Kidney epithelial cell (primary cell): ENCODE results near the gene CD46. TPM values are rescaled to one million over a fixed set of nuclear protein-coding genes. Genes with fewer than 3 reads are reported as not detected.

Experiments used
- DNase-seq: peaks from one replicate; pipeline ENCODE4 v3.0.0-alpha.2; 2010; ENCODE audit warnings: low read depth
- H3K27me3 ChIP-seq: 2 replicates; pipeline ENCODE4 v1.6.0; 2011; ENCODE audit warnings: low read length; ENCODE audit not compliant: control insufficient read depth, insufficient read depth
- H3K36me3 ChIP-seq: 2 replicates; pipeline ENCODE4 v1.5.1; 2011; ENCODE audit warnings: low read length; ENCODE audit not compliant: control insufficient read depth, insufficient read depth
- H3K4me3 ChIP-seq: 2 replicates; pipeline ENCODE4 v1.5.1; 2011; ENCODE audit warnings: low read depth, mild to moderate bottlenecking, control low read depth, low read length
- total RNA-seq: library from RNA; depleted of rRNA; stranded (reverse); fragments of >200 nt; gene quantifications from 2 replicates; pipeline ENCODE4 v1.2.3, GENCODE V29; 2015
- TF ChIP-seq, protein P1 (sequence below): IDR thresholded peaks from 2 replicates; pipeline ENCODE4 v1.5.1; 2011; ENCODE audit warnings: mild to moderate bottlenecking, moderate library complexity, low read length, control low read depth, inconsistent platforms; ENCODE audit not compliant: insufficient read depth, poor library complexity, severe bottlenecking

CD46 gene
- total RNA-seq, 1 donor from 2014 or later: 138 TPM

DNA sequence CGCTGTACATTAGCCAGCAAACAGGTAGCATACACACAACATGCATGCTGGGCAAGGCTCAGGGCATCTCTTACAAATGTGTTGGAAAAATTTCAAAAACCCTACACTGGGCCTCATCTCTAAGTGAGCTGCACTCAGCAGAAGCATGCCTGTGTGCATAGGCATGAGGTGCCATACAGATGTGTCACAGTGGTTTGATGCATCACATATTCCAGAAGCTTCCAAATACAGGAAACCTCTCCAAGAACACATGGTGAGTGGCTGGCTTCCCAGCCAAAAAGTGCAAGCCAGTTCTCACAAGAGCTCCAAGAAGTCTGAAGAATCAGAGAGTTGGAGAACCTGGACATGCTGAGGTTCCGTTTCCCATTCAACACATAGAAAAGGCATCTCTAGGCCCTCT lies 58.3 kb downstream of the CD46 start:
- no peak for DNase-seq
- H3K27me3 ChIP-seq: no peaks in the 10 kb centered on the region

DNA sequence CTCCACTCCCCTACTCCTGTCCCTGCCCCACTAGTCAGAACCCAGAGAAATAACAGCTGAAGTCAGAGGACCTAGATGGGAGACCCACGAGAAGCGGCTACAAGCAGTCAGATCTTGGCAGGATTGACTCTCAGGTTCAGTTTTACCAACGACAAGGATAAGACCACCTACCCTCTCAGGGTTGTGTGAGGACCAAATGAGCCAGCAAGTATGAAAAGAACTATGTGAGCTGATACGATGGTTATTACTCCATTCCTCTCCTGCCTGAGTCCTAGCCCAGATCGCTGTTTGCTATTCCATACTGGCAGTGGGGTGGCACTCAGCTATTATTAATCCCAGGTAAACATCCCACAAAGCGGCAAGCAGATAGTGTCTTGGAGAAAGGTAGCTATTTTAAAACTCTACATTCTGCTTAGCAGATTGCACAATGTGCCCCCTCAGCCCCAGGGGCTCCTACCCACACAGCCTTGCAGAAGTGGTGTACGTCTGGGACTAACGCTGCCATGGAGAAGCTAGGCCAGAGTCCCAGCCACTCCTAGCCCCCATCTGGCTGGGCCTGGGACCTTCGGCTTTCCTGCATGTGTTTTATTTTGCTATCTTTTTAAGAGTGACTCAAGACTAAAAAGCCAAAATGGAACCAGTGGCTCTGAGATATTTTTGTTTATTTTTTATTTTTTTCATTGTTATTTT lies 58.9 kb downstream of the CD46 start:
- H3K4me3 ChIP-seq: no peak overlapping the region

More for the DNA sequence above, 58.3 kb downstream of the CD46 start:
- TF ChIP-seq, protein P1, sequence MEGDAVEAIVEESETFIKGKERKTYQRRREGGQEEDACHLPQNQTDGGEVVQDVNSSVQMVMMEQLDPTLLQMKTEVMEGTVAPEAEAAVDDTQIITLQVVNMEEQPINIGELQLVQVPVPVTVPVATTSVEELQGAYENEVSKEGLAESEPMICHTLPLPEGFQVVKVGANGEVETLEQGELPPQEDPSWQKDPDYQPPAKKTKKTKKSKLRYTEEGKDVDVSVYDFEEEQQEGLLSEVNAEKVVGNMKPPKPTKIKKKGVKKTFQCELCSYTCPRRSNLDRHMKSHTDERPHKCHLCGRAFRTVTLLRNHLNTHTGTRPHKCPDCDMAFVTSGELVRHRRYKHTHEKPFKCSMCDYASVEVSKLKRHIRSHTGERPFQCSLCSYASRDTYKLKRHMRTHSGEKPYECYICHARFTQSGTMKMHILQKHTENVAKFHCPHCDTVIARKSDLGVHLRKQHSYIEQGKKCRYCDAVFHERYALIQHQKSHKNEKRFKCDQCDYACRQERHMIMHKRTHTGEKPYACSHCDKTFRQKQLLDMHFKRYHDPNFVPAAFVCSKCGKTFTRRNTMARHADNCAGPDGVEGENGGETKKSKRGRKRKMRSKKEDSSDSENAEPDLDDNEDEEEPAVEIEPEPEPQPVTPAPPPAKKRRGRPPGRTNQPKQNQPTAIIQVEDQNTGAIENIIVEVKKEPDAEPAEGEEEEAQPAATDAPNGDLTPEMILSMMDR: no peak
- Histone ChIP-seq H3K4me3 (no peak overlapping the region), H3K36me3 (peaks cover 1% of the 10 kb centered on the region)

DNA sequence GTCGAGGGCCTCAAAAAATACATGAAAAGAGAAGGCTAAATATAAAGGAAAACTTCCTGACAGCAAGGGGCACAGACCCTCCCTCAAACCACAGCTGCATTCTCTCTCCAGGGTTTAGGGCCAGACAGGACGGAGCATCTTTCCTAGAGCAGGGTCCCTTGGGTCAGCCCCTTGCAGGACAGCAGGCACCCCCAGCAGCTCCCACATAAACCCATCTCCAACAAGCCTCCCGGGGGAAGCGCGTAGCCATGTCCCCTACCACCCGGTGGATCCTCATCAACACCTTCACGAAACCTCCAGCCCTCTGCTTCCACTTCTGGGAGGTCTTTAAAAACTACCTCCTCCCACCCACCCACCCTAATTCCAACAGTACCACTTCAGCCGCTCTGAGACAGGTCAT lies 59.5 kb downstream of the CD46 start:
- Histone ChIP-seq H3K36me3 (peaks cover 1% of the 10 kb centered on the region), H3K4me3 (no peak overlapping the region), H3K27me3 (no peaks in the 10 kb centered on the region)
- DNase-seq: no peak
- TF ChIP-seq, protein P1: no peak

More for the DNA sequence above, 58.9 kb downstream of the CD46 start:
- Histone ChIP-seq H3K36me3 (peaks cover 1% of the 10 kb centered on the region), H3K27me3 (no peaks in the 10 kb centered on the region)
- TF ChIP-seq, protein P1: no peak
- DNase-seq: no peak

DNA sequence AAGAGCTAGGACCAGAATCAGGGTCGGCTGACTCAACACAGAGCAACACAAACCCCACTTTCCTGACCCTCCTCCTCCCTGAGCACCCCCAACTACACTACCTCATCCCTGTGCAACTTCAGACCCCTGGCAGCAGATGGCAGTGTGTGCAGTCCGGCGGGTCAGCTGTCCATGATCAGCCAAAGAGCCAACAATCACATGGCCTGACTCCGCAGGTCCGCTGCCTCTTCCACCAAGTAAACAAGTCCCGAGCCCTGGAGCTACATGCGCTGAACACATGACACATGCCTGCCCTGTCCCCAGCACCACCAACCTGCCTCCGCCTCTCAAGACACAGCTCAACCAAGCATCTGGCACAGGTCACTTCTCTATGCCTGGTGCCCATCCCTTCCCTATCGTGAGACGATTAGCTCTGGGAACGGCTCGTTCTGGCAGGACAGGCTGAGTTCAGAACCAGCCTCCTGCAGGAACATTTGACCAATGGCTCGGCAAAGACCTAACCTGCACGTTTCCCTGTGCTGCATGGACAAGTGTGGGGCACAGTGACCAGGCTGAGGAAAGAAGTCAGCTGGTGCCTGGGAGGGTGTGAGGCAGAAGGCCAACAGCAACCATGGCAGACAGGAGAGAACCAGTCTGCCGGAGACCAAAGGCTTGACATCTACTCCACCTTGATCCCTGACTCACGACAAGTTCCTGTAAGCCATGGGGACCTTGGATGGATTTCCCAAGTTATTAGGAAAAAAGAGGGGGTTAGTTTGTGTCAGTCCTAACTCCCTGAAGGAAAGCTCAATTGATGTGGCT lies 60.3 kb downstream of the CD46 start:
- no peak for DNase-seq
- no peaks in the 10 kb centered on the region for H3K36me3 ChIP-seq
- TF ChIP-seq, protein P1: peak; percentile 42

DNA sequence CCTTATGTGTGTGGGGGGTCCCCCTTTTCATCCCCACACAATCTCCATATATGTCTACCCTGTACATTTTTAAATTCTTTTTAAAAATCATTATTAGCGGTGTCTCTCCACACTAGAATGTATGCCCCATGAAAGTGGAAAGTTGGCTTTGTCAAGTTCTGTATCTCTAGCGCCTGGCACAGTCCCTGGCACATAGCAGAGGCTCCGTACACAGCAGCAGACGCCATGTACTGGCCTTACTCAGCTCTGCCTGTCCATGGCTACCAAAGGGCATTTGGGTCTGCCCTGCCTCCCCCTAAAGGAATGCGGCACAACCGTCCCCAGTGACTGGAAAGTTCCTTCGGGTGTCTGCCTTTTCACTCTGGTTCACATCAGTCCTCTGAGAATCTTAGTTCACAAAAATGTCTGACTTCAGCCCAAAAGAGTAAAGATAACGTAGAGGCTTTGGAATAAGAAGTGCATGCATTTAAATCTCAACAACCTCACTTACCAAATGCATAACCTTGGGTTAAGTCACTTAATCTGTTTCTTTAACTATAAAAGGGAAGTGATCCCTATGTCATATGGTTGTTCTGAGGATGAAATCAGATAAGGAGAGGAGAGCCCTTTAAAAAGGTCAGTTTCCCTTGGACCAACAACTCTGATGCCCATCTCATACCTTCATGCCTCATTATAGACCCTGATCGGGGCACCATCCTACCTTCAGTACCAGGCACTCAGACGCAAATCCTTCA lies 61.1 kb downstream of the CD46 start:
- Histone ChIP-seq H3K36me3 (no peaks in the 10 kb centered on the region), H3K27me3 (no peaks in the 10 kb centered on the region), H3K4me3 (no peak overlapping the region)
- TF ChIP-seq, protein P1: no peak
- DNase-seq: no peak

More for the DNA sequence above, 60.3 kb downstream of the CD46 start:
- H3K27me3 ChIP-seq: no peaks in the 10 kb centered on the region
- H3K4me3 ChIP-seq: no peak overlapping the region
